Measurements from ENCODE around the gene MAPK8IP2.
"Not testable (repeated sequence)": the region's sequence is repeated elsewhere in the genome, so short reads cannot be mapped to it uniquely, and the experiment has no call there.

Gene MAPK8IP2

DNA sequence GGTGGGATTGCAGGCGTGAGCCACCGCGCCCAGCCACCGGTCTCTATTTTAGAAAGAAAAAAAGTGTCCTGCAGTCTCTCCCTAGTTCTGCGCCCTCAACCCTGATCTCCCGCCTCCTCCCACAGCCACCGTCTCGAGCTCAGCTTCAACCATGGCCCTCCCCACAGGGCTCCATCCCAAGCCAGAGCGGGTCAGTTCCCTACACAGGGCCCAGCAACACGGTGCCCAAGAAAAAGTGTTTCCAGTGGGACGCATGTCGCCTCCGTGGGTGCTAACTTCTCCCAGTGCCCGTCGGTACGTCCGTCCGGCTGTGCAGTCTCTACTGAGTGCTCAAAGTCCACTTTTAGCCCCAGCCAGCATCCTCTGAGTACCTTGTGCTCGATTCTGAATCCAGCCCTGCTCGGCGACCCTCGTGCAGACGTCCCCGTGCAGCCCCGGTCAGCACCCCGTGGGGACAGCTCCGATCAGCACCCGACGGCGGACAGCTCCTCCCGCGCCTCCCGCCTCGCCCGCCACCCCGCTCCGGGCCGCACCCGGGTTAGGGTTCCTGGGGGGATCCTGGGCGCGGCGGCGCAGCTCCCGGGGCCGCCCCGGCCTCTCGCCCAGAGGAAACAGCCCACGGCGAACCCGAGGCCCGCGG, 657 bp upstream of the MAPK8IP2 start:
- peak in 1 of 2 donors; percentile 39 for DNase-seq (ENCODE audit: low read depth in 2 of 2)

DNA sequence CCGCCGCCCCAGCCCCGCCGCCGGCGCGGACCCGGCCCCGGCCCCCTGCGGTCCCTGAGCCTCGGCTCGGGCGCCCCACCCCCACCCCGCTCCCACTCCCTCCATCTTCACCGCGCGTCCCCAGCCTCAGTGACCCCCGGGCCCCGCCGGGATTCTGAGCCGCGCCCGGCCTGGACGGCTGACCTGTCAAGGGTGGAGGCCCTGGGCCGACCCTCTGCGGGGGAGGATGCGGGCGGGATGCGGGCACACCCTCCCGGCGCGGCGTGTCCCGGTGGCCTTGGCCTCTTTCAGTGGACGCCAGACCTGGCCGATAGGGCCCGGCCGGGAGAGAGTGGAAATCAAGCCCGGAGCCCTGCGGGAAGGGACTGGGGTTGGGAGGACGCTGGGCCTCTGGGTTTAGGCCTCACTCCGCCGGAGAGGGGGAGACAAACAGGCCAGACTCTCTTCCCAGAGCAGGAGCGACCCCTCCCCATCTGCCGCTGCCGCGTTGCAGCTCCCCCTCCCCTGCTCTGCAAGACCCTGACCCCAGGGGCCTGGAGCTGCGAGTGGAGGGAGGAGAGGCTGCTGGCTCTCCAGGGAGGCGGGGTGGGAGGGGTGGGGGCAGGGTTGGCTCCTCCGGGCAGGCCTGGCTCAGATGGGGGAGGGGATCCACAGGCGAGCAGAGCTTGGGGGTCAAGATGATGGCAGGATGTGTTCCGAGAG, 525 bp downstream of the MAPK8IP2 start:
- DNase-seq (ENCODE audit: low read depth in 2 of 2): no peak

DNA sequence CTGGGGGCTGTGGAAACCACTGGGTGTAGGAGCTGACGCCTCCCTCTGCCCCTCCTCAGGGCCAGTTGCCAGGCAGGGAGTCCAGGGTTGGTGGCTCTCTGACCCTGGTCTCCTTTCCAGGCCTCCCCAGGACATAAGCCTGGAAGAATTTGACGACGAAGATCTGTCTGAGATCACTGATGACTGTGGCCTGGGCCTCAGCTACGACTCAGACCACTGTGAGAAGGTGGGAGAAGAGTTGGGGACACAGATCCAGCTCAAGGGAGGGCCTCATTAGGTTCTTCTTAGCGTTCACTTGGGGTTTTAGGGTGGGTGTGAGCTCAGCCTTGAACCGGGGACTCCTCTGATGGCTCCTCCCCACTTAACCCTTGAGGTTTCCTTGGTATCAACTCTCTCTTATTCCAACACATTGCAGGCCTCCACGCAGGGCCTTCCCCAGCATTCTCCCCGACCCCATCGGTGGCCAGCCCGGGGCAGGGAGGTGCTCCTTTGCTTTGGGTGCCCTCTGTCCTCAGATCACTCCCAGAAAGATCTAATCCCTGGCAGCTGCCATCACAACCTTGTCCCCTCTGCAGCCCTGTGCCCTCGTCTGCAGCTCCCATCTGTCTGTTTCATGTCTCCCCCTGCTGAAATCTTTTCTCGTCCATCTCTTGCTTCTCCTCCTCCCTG, 1.2 kb downstream of the MAPK8IP2 start:
- DNase-seq (ENCODE audit: low read depth in 2 of 2): no peak

DNA sequence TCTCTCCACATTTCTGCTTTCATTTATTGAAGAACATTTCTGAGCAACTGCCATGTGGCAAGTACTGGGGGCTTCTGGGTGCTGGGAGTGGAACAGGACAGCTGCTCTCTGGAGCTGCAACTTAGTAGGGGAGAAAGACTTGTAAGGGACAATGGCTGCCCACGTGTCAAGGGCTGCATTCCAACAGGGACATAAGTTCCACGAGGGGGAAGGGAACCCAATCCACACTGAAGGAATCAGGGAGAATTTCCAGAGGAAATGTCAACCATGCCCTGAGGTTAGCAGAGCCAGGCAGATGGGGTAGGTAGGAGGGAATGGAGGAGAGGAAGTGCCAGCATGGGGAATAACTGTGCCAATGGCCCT, 1.7 kb downstream of the MAPK8IP2 start:
- no peak for DNase-seq (ENCODE audit: low read depth in 2 of 2)

DNA sequence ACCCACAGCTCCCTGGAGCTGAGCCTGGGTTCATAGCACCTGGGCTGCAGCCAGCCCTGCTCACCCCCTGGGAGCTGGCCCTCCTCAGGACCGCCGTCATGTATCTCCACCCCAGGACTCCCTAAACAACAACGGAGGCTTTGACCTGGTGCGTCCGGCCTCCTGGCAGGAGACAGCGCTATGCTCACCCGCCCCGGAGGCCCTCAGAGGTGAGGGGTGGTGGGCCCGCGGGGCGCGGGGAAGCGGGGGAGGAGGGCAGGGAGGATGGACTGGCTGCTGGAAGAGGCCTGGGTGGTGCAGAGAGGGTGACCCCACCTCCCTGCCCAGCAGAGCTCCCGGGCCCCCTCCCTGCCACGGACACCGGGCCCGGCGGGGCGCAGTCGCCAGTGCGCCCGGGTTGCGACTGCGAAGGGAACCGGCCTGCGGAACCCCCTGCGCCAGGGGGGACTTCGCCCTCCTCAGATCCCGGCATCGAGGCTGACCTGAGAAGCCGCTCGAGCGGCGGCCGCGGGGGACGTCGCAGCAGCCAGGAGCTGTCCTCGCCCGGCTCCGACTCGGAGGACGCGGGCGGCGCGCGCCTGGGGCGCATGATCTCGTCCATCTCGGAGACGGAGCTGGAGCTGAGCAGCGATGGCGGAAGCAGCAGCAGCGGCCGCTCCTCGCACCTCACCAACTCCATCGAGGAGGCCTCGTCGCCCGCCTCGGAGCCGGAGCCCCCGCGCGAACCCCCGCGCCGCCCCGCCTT, 3.1 kb downstream of the MAPK8IP2 start:
- DNase-seq (ENCODE audit: low read depth in 2 of 2): no peak

DNA sequence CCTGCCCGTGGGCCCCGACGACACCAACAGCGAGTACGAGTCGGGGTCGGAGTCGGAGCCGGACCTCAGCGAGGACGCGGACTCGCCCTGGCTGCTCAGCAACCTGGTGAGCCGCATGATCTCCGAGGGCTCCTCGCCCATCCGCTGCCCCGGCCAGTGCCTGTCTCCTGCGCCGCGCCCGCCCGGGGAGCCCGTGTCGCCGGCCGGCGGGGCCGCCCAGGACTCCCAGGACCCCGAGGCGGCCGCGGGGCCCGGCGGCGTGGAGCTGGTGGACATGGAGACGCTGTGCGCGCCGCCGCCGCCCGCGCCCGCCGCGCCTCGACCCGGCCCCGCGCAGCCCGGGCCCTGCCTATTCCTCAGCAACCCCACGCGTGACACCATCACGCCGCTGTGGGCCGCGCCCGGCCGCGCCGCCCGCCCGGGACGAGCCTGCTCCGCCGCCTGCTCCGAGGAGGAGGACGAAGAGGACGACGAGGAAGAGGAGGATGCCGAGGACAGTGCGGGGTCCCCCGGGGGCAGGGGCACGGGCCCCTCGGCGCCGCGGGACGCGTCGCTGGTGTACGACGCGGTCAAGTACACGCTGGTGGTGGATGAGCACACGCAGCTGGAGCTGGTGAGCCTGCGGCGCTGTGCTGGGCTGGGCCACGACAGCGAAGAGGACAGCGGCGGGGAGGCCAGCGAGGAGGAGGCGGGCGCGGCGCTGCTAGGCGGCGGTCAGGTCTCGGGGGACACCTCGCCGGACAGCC, 3.8 kb downstream of the MAPK8IP2 start:
- no peak for DNase-seq (ENCODE audit: low read depth in 2 of 2)

DNA sequence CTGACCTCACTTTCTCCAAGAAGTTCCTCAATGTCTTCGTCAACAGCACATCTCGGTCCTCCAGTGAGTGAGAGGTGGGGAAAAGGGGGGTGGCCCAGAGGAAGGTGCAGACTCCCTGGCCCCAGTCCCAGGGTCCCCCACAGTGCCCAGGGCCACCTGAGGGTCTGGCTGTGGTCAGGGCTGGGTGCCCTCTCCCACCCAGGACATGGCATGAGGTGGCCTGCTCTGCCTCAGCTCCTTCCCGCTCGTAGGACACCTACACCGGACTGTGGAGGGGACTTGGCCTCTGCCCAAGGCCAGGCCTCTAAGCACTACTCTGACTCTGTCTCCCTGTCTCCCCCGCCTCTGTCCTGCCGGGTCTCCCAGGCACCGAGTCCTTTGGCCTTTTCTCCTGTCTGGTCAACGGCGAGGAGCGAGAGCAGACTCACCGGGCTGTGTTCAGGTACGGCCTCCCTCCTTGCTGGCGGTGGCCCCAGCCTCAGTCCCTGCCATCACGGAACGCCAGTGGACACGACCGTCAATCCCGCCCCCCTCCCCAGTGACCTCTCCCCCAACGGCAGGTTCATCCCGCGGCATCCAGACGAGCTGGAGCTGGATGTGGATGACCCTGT, 4.5 kb downstream of the MAPK8IP2 start:
- no peak for DNase-seq (ENCODE audit: low read depth in 2 of 2)

DNA sequence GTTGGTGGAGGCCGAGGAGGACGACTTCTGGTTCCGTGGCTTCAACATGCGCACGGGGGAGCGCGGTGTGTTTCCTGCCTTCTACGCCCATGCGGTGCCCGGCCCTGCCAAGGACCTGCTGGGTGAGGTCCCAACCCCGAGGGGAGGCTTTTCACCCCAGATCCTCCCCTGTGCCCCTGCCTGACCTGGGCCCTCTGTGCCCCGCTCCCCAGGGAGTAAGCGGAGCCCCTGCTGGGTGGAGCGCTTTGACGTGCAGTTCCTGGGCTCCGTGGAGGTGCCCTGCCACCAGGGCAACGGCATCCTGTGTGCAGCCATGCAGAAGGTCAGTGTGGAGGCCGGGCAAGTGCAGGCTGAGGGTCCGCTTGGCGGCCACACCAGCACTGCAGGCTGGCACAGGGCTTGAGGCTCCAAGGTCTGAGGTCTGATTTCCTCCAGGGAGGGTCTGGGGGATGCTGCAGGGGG, 5.1 kb downstream of the MAPK8IP2 start:
- DNase-seq (ENCODE audit: low read depth in 2 of 2): no peak

DNA sequence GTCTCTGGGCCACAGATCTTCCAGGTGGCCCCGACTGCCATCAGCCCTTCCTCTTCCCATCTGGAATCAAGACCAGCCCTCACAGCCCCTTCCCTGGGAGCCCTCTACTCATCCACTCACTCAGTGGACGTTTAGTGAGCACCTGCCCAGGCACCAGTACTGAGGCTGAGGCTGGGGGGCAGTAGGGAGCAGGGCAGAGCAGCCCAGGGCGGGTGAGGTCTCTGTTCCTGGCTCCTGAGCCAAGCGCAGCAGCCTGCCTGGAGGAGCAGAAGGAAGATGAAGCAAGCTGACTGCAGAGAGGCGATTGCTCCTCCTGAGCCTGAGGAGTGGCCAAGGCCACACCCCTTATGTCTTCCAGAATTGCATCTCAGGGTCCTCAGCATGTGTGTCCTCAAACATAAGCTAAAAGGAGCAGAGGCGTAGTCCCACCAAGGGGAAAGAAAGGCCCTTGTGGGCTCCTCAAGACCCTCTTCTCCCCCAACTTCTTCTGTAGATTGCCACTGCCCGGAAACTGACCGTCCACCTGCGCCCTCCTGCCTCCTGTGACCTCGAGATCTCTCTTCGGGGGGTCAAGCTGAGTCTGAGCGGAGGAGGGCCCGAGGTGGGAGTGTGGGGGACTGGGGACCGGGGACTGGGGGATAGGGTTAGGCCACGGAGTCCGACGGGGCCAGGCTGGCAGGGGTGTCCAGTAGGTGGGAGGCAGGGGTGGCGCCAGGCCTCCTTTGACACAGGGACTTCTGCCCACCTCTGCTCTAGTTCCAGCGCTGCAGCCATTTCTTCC, 5.8 kb downstream of the MAPK8IP2 start:
- no peak for DNase-seq (ENCODE audit: low read depth in 2 of 2)

DNA sequence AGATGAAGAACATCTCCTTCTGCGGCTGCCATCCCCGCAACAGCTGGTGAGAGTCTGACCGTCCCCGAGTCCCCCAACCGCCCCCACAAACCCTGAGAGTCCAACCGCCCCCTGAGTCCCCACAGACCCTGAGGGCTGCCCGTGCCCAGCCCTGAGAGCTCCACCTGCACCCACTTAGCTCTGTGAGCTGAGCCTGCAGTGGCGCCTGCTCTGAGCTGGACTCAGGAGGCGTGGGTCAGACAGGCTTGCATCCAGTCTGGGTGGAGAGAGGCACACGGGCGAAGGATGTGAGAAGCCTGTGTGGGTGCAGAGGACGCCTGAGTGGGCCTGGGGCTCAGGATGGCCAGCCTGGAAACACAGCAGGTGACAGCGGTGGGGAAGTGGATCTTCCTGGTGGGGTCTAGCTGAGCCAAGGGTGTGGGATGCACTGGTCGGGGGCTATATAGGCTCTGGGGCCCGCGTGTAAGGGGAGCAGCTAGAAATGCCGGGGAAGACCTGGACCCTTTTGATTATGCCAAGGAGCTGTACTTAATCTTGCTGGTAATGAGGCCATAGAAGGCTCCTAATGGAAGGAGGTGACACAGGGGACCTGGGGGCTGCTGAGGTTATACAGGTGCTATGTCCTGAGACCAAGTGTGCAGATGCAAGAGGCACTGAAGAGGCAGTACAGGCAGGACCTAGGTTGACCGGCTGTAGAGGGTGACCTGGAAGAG, 6.5 kb downstream of the MAPK8IP2 start:
- DNase-seq (ENCODE audit: low read depth in 2 of 2): no peak

DNA sequence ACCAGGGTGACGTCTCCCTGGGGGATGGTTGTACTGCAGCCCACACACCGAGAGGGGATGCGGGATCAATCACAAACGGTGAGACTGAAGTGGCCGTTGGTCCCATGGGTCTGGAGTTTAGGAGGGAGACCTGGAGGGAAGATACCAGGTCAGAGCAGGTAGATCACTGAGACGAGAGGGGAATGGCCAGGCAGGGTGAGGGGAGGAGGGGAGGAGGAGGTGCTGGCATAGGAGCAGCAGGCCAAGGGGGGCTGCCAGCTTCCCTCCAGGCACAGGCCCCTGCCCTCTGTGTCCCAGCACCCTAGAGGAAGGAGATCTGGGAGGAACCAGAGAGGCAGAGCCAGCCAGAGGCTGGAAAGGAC, 7.0 kb downstream of the MAPK8IP2 start:
- no peak for DNase-seq (ENCODE audit: low read depth in 2 of 2)

DNA sequence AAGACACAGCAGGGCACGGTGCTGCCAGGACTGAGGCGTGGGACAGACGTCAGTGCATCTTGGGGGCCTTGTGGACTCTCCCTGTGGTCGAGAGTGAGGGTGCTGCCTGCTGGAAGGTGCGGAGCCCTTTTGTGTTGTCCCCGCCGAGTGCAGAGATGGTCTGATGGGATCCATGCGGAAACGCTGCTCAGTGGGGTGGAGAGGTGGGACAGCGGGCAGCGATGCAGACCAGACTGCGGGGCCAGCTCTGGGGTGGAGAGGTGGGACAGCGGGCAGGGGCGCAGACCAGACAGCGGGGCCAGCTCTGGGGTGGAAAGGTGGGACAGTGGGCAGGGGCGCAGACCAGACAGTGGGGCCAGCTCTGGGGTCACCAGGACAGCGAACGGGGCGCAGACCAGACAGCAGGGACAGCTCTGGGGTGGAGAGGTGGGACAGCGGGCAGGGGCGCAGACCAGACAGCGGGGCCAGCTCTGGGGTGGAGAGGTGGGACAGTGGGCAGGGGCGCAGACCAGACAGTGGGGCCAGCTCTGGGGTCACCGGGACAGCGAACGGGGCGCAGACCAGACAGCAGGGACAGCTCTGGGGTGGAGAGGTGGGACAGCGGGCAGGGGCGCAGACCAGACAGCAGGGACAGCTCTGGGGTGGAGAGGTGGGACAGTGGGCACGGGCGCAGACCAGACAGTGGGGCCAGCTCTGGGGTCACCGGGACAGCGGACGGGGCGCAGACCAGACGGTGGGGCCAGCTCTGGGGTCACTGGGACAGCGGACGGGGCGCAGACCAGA, 7.7 kb downstream of the MAPK8IP2 start:
- not testable (repeated sequence) for DNase-seq (ENCODE audit: low read depth in 2 of 2)

DNA sequence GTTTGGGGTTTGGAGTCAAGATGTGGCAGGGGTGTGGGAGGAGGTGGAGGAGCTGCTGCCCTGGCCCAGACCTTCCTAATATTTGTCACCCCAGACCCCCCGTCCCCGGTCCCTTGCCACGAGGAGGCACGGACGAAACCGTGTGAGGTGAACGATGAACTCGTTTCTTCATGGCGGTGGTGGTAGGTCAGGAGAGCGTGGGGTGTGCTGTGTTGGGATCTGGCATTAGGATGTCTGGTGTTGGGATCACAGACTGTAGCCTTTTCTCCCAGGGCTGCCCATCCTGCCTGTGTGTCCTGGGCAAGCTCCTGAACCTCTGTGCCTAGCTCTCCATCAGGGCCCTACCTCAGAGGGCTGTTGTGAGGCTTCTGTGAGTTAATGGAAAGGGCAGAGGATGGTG, 8.4 kb downstream of the MAPK8IP2 start:
- DNase-seq (ENCODE audit: low read depth in 2 of 2): no peak

DNA sequence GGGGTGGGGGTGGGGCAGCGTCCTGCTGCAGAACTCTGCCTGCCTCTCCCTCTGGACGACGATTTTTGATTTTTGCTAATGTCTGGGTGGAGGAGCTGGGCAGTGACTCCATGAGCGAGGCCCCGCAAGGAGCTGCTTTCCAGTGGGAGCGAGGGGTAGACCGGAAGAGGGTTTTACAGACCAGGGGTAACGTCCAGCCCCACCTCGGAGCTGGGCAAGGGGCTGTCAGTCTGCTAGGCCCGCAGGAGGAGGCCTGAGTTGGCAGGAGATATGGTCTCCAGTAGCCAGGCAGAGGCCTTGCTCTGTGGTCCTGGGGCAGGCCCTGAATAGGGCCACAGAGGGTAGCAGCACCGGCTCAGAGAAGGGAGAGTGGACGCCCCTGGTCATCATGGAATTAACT, 9.0 kb downstream of the MAPK8IP2 start:
- DNase-seq (ENCODE audit: low read depth in 2 of 2): no peak

DNA sequence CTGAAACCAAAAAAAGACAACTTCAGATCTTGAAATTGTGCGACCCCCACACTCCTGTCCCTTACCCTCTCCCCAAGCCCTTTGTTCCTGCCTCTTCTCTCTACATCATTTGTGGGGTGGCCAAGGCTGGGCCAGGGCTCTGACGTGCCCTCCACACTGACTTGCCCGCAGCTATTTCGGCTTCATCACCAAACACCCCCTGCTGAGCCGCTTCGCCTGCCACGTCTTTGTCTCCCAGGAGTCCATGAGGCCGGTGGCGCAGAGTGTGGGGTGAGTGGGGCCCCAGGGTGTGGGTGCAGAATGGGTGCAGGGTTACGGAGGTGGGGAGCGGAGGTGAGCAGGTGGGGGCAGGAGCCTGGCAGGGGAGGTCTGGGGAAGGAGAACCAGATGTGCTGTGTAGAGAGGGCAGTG, 9.5 kb downstream of the MAPK8IP2 start:
- DNase-seq (ENCODE audit: low read depth in 2 of 2): no peak

DNA sequence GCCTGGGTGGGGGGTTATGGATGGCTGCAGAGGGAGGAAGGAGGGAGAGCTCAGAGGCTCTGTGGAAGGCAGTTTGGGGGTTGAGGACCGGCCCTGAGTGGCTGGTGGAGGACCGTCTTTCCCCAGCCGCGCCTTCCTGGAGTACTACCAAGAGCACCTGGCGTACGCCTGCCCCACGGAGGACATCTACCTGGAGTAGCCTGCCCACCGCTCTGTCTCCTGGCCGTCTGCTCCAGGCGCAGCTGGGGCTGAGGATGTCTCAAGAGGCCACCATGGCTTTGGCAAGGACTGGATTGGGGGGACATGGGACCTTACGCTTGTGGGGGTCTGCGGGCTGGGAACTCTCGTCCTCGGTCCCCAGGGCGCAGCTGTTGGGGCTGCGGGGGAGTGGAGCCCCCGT, 10.0 kb downstream of the MAPK8IP2 start:
- DNase-seq (ENCODE audit: low read depth in 2 of 2): no peak

DNA sequence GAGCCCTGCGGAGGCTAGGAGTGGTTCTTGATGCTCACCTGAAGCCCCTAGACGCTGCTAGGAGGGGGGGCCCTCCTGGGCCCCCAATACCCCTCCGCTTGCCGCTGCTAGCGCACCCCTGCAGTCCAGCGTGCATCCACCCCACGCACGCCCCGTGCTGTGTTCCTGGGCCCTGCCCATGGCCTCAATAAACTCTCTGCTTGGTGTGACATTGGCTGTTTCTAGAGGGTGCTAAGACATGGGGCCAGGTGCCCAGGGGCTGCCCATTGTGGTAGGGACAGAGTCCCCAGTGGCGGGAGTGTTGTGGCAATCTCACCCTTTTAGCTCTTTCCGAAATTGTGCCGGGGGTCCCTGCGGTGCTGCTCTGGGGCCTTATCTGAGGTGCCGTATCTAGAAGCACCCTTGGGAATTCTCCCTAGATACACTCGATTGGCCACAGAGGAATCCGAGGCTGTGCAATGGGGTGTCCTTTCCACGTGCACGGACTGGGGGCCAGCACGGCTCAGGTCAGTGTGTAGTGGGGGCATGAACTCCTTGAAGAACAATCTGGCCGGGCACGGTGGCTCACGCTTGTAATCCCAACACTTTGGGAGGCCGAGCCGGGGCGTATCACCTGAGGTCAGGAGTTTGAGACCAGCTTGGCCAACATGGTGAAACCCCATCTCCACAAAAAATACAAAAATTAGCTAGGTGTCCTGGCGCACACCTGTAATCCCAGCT, 10.9 kb downstream of the MAPK8IP2 start:
- DNase-seq (ENCODE audit: low read depth in 2 of 2): no peak

DNA sequence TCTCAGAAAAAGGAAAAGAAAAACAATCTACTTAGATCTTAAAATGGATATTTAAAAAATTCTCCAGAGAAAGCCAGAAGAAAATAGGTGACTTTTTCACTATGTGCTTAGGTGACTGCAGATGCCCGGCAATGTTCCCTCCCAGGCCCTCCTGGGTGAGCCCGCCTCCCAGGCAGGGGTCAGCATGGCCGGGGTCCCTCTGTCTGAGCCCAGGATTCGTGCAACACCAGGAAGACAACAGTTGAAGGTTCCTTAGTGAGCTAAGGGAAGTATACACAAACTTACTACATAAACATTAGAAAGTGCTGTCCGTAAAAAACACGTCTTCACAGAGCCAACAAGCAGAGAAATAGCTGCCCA, 11.6 kb downstream of the MAPK8IP2 start:
- no peak for DNase-seq (ENCODE audit: low read depth in 2 of 2)

Measured in stimulated activated CD4-positive, alpha-beta T cell treated with anti-CD3 and anti-CD28 coated beads, Interleukin-15, amount 100 ng/mL, for 48 hours (primary cell).